DMS 273 (cell line): ENCODE results near the gene H2BK1.

Experiments used
- DNase-seq: peaks from one replicate; lab custom pipeline; 2025; ENCODE audit not compliant: unreplicated experiment; lab: John Stamatoyannopoulos, UW

H2BK1 gene

DNA sequence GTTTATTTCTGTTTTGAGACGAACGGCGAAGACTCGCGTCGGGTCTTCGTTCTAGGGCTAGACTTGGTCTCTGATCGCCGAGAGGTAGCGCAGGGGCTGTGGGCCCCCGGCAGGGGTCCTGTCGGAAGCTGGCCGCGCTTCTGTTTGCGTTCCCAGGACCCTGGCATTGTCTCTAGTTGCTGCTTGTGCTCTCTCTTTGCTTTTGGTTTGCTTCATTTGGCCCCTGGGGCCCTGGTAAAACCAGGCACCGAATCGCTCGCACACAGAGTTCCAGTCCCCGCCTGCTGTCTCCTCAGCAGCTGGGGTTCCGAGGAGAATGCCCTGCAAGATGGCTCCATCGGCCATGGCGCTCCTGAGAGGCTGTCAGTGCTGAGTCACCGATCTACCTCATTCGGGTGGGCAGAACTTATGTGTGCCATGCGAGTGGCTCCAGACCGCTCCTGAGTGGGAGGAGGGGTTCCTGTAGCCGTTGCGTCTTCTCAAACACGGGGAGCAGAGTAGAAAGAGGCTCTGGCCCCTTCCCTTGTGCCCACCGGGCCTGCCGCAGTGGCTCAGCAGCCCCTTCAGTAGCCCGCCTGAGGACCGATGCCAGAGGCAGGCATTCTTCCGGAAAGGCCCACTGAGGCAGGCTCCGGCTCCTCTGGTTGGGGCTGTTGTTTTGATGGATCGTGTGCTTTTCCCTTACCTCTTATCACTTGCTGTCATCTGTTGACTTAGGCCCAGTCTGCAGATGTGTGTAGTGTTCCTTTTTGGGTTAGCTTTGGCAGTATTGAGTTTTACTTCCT is 22.8 kb upstream of the H2BK1 start:
- DNase-seq, result peak; percentile 84

DNA sequence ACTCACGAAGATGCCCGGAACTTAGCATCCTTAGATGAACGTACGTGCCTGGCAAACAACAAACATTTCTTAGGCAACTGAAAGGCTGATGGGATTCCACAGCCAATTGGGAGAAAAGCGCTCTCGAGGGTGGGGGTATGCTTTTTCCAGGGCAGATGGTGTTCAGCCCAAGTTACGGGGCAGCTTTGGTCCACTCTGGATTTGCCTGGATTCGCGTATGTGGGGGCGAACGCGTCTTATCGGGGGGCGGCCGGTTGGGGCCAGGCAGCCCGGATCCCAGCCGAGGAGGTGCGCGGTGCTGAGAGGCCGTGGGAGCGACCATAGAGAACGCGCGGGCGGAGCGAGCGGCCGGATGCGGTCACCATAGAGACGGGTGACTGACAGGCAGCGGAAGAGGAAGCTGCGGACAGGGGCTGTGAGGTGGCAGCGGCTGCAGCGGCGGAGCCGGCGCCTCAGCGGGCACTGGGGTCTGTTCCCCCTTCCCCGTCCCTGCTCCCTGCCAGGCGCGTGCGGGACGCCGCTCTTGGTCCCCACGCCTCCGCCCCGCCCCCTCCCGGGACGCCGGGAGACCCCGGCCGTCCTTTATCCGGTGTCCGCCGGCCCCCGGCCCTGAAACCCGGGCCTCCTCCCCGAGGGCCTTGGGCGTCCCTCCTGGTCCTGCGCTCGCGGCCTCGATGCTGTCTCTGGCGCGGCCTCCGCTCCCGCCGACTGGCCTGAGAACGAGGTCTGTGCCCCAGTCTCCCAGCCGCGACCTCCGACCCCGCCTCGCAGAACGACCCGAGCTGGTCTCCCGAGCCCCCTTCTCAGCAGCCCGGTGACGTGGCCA is 22.0 kb upstream of the H2BK1 start, which contains the start of gene CHPF2:
Gene CHPF2, plus strand, starts transcription at position 393 of the 826 bp plus-strand sequence. CDS start 1,529 bp downstream, outside the sequence.
- DNase-seq, result peak; percentile 96

DNA sequence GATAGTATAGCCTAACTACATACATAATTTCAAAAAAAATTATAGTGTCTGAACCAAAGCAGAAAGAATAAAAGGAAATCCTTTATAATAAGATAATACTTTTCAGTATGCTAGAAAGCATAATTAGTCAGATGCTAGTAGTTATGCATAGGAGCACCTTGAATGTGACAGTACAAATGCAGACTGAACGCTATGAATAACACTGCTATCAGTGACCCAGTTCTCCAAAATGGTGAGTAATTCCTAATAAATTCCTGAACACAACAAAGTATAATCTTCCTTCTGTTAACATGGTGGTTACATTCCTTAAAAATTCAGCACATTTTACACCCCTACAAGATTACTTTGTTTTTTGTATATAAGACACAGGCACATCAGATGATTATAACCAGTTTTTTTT is 20.8 kb upstream of the H2BK1 start:
- no peak for DNase-seq

DNA sequence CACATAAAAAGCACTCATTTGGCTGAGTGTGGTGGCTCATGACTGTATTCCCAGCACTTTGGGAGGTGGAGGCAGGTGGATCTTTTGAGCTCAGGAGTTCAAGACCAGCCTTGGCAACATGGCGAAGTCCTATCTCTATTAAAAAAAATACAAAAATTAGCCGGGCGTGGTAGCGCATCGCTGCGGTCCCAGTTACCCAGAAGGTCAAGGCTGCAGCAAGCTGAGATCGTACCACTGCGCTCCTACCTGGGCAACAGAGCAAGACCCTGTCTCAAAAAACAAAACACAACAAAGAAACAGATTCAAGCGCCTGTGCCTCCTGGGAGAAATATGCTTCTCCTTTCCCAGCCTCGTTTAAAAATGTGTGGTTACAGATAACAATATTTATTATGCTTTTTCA is 19.0 kb upstream of the H2BK1 start:
- no peak for DNase-seq

DNA sequence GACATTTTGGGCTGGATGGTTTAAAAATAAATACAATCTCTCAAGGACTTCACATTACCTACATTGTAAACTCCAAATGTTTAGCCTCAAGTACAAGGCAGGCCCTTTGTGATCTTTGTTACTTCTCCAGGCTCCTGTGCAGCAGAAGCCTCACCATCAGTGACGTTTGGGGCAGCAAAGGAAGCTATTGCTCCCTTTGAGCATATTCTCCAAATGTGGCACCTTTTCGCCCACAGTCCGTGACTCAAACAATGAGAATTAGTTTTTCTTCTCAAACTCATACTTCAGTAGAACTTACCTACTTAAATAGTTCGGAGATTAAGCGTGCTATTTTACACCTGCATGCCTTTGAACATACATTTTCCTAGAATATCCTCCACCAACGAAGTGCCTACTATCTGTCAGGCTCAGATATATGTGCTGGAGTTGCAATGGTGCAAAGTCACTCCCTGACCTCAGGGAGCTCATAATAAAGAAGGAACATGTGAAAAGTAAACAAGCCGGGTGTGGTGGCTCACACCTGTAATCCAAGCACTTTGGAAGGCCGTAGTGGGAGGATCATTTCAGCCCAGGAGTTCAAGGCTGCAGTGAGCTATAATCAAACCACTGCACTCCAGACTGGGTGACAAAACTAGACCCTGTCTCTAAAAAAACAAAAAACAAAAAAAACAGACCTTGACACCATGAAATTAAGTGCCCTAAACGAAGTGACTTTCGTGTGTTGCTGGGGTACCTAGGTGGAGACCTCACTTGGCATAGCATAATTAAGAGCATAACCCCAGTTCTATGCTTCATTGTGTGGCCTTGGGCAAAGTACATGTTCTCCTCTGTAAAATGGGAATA is 18.0 kb upstream of the H2BK1 start:
- no peak for DNase-seq

DNA sequence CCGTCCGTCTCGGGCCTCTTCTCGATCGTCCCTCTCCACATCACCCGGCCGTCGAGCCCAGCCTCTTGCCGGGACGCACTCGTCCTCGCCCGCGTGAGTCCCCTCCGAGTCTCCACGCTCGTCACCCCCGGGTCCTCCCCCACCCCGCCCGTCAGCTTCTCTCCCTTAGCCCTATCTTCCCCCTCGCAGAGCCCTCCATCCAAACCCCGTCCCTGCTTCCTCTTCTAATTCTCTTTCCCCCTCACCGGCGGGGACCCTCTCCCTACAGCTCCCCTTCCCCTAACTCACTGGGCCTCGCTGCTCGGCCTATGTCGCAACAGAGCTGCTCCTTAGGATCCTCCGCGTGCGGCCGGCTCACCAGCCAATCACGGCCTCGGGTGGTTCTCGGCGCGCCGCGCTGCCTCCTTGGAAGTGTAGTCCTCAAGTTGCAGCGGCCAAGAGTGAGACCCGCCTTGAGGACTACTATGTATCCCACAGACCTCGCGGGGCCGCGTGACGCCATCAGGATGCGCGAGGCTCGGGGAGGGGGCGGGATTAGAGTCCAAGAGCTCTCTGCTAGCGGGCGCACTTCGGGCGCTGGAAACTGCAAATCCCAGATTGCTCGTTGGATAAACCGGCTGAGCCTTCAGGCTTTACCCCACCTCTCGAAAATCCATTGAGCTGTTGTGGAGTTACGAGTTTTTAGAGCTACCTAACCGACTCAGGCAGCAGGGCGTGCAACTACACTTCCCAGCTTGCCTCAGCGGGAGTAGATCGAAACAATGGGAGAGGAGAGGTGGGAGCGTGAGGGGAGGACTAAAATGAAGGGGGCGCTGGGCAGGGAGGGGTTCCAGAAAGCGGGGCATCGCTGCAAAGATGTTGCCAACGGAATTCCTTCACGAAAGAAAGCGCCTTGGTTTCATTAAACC is 16.8 kb upstream of the H2BK1 start, which contains the start of gene ABCF2:
Gene ABCF2, minus strand, starts transcription at position 331 of the 908 bp plus-strand sequence. CDS start 747 bp downstream, outside the sequence.
- peak; percentile 100 for DNase-seq

DNA sequence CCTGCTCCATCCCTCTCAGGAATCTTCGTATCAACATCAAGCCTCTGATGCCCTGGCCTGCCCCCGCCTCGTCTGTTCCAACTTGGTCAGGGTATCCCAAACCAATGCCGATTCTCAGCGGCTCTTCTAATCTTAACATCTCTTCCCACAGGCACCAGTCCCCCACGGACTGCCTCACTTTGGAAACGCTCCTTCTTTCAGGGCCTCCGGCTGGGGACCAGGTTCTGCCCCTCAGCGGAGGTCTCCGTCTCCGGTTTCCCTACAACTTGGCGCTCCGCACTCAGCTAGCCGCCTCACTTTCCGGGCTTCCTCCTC is 16.2 kb upstream of the H2BK1 start:
- DNase-seq, result no peak

DNA sequence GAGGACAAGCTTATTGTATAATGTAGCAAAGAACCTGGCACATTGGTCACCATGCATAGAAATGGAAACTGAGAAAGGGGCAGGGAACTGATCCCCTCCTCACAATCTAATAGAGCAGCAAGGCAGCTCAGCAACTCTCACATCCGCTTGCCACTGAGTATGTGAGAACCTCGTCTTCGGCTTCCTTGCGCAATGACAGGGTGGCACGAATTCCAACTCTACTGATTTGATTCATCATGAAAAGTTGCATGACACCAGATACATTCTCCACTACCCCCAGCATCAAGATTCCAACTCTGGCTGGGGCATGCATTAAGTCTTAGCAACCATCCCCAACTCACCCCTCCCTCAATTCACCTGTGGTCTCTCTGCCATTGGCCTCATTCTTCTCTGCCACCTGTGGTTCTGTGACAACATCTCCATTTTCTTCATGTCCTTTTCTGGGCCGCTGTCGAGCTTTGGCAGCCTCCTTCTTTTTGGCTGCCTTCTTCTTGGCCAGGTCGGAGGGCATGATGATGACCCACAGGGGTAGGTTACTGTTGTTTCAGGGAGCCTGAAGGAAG is 15.7 kb upstream of the H2BK1 start:
- DNase-seq, result no peak

DNA sequence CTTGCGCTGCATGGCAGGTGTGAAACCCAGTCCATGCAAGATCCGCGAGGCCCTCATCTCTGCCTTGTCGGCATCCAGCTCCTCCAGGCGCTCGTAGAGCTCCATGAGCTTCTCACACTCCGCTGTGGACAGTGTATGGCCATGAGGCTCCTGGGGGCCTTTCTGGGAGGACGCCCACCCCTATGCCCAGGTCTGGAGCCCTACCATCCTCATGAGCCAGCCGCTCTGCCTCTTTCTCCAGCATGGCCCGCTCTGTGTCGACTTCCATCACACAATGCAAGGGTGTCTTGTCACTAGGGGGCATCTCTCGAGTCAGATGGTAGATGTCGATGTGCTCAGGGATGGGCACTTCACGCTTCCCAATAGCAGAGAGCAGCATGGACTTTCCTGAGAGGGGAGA is 13.4 kb upstream of the H2BK1 start:
- DNase-seq, result no peak

DNA sequence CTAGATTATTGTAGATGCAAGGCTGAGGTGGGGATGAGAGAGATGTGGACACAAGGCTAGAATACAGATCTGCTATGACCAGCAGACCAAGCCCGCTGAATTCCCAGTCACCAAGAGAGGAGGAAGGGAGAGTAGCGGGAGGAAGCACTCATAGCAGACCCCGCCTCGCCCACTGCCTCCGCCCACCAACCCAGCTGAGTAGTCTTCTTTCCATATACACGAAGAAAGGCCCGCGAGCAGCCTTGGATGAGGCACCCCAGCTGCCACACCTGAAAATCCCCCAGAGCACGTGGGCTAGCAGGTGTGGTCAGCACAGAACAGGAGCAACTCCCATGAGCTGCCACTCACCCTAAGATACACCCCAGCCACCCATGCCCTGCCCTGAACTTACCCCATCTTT is 7.9 kb upstream of the H2BK1 start:
- DNase-seq, result no peak

DNA sequence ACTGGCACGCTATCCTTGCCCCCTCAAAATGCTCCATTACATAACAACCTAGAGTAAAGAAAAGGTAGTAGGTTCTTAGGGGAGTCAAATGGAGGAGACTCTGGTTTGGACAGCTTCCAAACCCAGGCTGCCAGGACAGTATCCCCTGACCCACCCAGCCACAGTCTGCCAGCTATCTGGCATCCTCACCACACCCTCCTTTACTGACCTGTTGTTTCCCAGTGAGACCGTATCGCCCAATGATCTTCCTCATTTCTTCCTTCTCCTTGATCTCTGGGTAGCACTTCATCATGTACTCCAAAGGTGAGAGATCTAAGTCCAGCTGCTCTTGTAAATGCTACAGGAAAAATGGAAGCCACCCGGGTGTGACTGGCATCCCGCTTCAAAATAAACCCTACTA is 5.1 kb upstream of the H2BK1 start:
- no peak for DNase-seq

DNA sequence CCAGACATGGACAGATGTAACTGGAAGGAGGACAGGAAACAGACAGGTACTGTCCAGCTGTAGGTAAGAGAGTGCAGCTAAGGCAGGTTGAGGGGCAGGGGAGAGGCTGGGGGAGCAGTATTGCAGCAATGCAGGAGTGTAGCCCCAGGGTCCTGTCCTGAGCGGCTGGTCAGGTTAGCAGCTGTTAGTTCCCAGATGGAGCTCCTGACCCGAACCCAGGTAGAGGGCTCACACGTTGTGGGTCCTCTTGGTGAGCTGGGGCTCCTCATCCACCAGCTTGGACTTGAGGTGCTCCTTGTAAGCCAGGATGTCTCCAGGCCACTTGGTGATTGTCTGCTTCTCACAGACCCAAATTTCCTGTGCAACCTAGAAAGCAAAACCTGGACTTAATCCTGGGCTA is 3.5 kb upstream of the H2BK1 start:
- no peak for DNase-seq

DNA sequence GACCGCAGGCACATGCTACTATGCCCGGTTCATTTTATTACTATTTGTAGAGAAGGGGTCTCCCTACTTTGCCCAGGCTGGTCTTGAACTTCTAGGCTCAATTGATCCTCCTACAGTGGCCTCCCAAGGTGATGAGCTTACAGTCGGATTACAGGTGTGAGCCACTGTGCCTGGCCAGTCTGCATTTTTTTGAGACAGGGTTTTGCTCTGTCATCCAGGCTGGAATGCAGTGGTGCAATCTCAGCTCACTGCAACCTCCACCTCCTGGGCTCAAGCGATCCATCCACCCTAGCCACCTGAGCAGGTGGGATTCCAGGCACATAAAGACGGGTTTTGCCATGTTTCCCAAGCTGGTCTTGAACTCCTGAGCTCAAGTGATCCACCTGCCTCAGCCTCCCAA is 2.3 kb upstream of the H2BK1 start:
- no peak for DNase-seq

DNA sequence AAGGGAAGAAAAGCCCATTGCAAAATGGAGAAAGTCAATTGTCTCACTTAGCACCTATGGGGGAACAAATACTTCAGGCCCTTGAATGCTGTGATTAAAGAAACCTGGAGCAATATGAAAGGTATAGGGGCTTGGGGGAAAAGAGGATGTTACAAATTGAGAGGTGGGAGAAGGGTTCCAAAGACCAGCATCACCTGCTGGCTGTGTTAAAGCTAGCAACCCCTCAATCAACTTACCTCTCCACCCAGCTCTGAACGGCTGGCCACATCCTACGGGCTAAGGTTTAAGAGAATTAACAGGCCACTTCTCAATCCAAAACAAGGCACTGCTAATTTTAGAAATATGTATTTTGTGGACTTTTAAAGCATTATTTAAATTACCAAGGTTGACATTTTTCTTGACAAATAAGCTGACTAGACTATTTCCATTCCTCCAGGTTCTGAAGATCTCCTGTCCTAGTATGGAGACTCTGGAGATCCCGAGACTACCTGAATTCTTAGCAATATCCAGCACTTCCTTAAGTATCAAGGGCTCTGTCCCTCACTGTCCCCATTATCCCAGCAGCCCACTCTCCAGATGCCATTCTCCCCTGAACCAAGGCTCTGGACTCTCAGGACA is 976 bp upstream of the H2BK1 start:
- DNase-seq, result no peak

DNA sequence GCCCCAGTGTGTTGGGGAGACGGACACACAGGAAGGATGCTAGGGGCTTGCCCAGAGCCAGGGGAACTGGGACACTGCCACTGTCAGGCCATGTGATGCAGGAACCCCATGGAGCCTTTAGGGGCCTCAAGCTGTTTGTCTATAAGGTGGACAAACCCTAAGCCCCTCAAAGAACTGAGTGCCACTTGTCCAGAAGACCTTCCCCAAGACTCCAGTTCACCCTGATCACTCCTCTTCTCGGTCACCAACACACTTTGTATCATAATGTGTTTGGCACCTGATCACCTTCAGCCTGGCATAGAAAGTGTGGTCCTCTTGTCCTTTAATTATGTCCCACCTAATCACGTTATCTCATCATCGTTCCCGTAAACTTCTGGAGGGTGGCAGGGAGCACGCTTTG is 700 bp downstream of the H2BK1 start:
- DNase-seq, result no peak

DNA sequence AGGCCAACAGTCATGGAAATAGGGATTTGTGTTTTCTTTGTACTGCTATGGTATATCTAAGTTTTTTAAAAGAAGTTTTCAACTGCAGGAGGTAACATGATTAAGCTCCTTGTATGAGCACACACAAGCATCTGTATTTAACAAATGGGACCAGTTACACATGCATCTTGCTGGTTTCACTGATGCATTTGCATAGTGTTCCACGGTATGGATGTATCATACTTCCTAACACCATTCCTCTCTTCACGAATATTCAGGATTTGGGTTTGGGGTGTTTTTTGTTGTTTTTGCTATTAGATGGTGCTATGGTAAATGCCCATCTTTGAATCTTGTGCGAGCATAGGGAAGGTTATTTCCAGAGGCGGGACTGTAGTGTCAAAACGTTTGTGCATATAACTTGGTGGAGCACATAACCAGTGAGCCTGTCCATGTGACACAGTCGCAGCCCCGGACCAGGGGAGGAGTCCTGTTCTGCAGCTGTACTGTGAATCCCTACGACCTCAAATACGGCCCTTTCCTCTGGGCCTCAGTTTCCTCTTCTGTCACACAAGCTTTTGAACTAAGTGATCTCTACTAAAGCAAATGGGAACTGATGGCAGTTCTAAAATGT is 1.9 kb downstream of the H2BK1 start:
- no peak for DNase-seq

DNA sequence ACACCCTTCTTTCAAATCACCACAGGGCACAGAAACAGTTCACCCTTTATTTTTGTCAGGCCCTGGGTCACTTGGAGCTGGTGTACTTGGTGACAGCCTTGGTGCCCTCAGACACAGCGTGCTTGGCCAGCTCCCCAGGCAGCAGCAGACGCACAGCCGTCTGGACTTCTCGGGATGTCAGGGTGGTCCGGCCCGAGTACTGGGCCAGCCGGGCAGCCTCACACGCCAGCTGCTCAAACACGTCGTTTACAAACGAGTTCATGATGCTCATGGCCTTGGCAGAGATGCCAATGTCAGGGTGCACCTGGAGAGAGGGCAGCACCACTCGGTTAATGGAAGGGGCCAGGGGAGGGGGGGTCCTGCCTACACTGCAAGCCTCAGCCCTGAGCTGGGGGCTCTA is 2.5 kb downstream of the H2BK1 start:
- no peak for DNase-seq

DNA sequence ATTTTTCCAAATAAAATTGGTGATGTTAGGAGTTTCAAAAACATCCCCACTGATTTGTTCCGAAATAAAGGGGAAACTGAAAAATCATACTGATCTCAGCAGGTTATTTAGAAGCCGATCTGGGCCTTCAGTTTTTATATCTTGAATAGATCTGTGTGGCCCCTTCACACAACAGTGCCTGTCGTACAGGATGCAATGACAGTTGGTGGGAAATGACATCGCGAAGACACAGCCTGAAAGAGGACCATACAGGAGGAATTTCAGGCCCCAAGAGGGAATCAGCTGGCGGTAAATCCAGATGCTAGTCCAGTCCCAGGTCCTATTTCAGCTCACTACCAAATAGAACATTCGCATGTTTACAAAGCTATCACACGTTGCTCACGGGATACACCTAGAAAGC is 3.0 kb downstream of the H2BK1 start:
- DNase-seq, result no peak

DNA sequence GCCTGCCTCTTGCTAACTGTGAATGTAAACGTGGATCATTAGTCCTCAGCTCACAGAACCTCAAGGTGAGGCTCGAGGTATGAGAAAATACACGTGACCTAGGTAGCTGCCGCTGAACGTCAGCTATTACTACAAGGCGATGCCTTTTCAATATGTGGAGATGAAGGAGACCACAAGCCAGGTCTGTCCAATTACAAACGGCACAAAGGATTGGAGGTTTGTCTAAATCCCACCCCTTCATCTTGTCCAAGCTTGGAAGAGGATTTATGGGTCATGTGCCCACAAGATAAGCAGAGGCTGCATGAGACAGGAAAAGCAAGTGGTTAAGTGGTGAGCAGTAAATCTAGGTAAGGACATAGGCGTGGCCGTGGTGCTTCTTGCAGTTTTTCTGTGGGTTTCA is 3.4 kb downstream of the H2BK1 start:
- no peak for DNase-seq
